H1 (cell line): Measurements from ENCODE around the gene DNAH1. TPM values are rescaled to one million over a fixed set of nuclear protein-coding genes. Genes with fewer than 3 reads are reported as not detected.
A peak's percentile ranks its signal among the peaks of the same experiment; 100 is the strongest.

Source experiments
- CTCF ChIA-PET: fragments of 300-600 bp; sonication (Branson Sonifier 250); formaldehyde crosslinking; loops from one replicate; lab custom pipeline; 2021; ENCODE audit not compliant: partially characterized antibody; lab: Charles Lee
- POLR2A ChIA-PET: fragments of 300-600 bp; sonication (Branson Sonifier 250); formaldehyde crosslinking; loops from one replicate; lab custom pipeline; 2021; ENCODE audit warnings: inconsistent platforms; ENCODE audit not compliant: partially characterized antibody; lab: Charles Lee
- DNase-seq, 2 experiments: peaks; one replicate each; pipeline versions ENCODE4 v3.0.0 to v3.0.0-alpha.2; 2010 to 2022; ENCODE audit warnings: low spot score in 2 of 2, low read depth in 1 of 2, mixed read lengths in 1 of 2
- FAIRE-seq: peaks from 2 replicates; lab custom pipeline; 2011; peaks lifted over from hg19 to GRCh38; lab: Jason Lieb, UNC
- H2AFZ ChIP-seq: 2 replicates; pipeline ENCODE4 v1.8.1; 2012; ENCODE audit warnings: low read length, inconsistent platforms
- H2AK5ac ChIP-seq: 2 replicates; pipeline ENCODE4 v1.6.1; 2013; ENCODE audit warnings: low read depth, low read length
- H2BK120ac ChIP-seq: replicated peaks from 2 replicates; pipeline ENCODE3; 2013; ENCODE audit warnings: low read depth, low read length, inconsistent platforms
- H2BK12ac ChIP-seq: 2 replicates; pipeline ENCODE4 v1.6.1; 2013; ENCODE audit warnings: low read depth, low read length
- H2BK15ac ChIP-seq: 2 replicates; pipeline ENCODE4 v1.6.1; 2013; ENCODE audit warnings: low read length
- H2BK20ac ChIP-seq: 2 replicates; pipeline ENCODE4 v1.6.1; 2013; ENCODE audit warnings: low read length
- H2BK5ac ChIP-seq: 2 replicates; pipeline ENCODE4 v1.6.1; 2013; ENCODE audit warnings: low read depth, low read length
- H3K14ac ChIP-seq: 2 replicates; pipeline ENCODE4 v1.6.1; 2013; ENCODE audit warnings: inconsistent platforms; ENCODE audit not compliant: insufficient read length
- H3K18ac ChIP-seq: 2 replicates; pipeline ENCODE4 v1.6.1; 2013; ENCODE audit warnings: low read length; ENCODE audit errors: extremely low read depth
- H3K23ac ChIP-seq: 2 replicates; pipeline ENCODE4 v1.6.1; 2013; ENCODE audit warnings: inconsistent platforms; ENCODE audit not compliant: insufficient read length
- H3K23me2 ChIP-seq: 2 replicates; pipeline ENCODE4 v1.6.1; 2013; ENCODE audit warnings: low read depth, low read length
- H3K27ac ChIP-seq: 2 replicates; pipeline ENCODE4 v1.6.1; 2011; ENCODE audit warnings: low read depth, low read length, inconsistent platforms
- H3K27me3 ChIP-seq, 4 experiments: replicated peaks in 1 of 4; 1 replicate in 1 of 4; 2 replicates in 3 of 4; pipeline versions ENCODE4 v1.6.1 to v1.8.1; 2011 to 2013; ENCODE audit warnings: low read length in 3 of 4, mild to moderate bottlenecking in 3 of 4, inconsistent platforms in 2 of 4, mixed read lengths in 2 of 4, moderate library complexity in 1 of 4; ENCODE audit not compliant: control insufficient read depth in 3 of 4, insufficient read depth in 3 of 4; ENCODE audit errors: extremely low read depth in 1 of 4
- H3K36me3 ChIP-seq, 4 experiments: 2 replicates each; pipeline versions ENCODE4 v1.6.1 to v1.8.1; 2011 to 2013; ENCODE audit warnings: mild to moderate bottlenecking in 4 of 4, low read length in 3 of 4, moderate library complexity in 2 of 4, control low read depth in 1 of 4, inconsistent platforms in 1 of 4; ENCODE audit not compliant: insufficient read depth in 4 of 4, control insufficient read depth in 2 of 4
- H3K4ac ChIP-seq: replicated peaks from 2 replicates; pipeline ENCODE3; 2013; ENCODE audit warnings: low read length, low read depth, mixed read lengths, inconsistent platforms; ENCODE audit not compliant: insufficient read length
- H3K4me1 ChIP-seq, 4 experiments: replicated peaks in 1 of 4; 1 replicate in 1 of 4; 2 replicates in 3 of 4; pipeline versions ENCODE4 v1.6.1 to v1.8.1; 2011 to 2013; ENCODE audit warnings: low read length in 3 of 4, inconsistent platforms in 2 of 4, mixed read lengths in 1 of 4; ENCODE audit not compliant: insufficient read depth in 4 of 4, control insufficient read depth in 3 of 4
- H3K4me2 ChIP-seq, 2 experiments: 2 replicates each; pipeline versions ENCODE4 v1.6.1 to v1.8.1; 2011 to 2013; ENCODE audit warnings: low read depth in 2 of 2, low read length in 2 of 2, control low read depth in 1 of 2, inconsistent platforms in 1 of 2, mild to moderate bottlenecking in 1 of 2; ENCODE audit not compliant: insufficient read depth in 1 of 2
- H3K4me3 ChIP-seq, 4 experiments: fragments of 200-600, 300-600 bp in 1 of 4; sonication (generic), shearing (Covaris generic), sonication (Bioruptor Twin) in 1 of 4; 2 replicates each; pipeline versions ENCODE4 v1.5.1 to v1.8.1; 2011 to 2016; ENCODE audit warnings: low read length in 4 of 4, low read depth in 3 of 4, control low read depth in 2 of 4, inconsistent platforms in 2 of 4, mild to moderate bottlenecking in 2 of 4, mixed read lengths in 1 of 4, moderate library complexity in 1 of 4; ENCODE audit not compliant: insufficient read depth in 2 of 4; ENCODE audit errors: extremely low read depth in 1 of 4
- H3K56ac ChIP-seq: replicated peaks from 2 replicates; pipeline ENCODE3; 2013; ENCODE audit warnings: low read depth, mild to moderate bottlenecking, mixed read lengths, low read length, inconsistent platforms; ENCODE audit not compliant: insufficient read length
- H3K79me1 ChIP-seq: 2 replicates; pipeline ENCODE4 v1.6.1; 2013; ENCODE audit warnings: low read depth, low read length, control low read depth
- H3K79me2 ChIP-seq, 2 experiments: 2 replicates each; pipeline versions ENCODE4 v1.6.1 to v1.8.1; 2012 to 2013; ENCODE audit warnings: low read length in 2 of 2, mild to moderate bottlenecking in 2 of 2, inconsistent platforms in 1 of 2; ENCODE audit not compliant: insufficient read depth in 2 of 2, control insufficient read depth in 1 of 2
- H3K9ac ChIP-seq, 4 experiments: replicated peaks in 1 of 4; 1 replicate in 1 of 4; 2 replicates in 3 of 4; pipeline versions ENCODE4 v1.6.1 to v1.8.1; 2011 to 2013; ENCODE audit warnings: low read depth in 3 of 4, low read length in 3 of 4, control low read depth in 2 of 4, mild to moderate bottlenecking in 2 of 4, moderate library complexity in 2 of 4, inconsistent platforms in 1 of 4; ENCODE audit errors: extremely low read depth in 1 of 4
- H3K9me3 ChIP-seq, 2 experiments: 2 replicates each; pipeline versions ENCODE4 v1.6.1 to v1.8.1; 2012 to 2013; ENCODE audit warnings: mild to moderate bottlenecking in 2 of 2, moderate library complexity in 2 of 2, control low read depth in 1 of 2, inconsistent platforms in 1 of 2, low read depth in 1 of 2, low read length in 1 of 2, mixed read lengths in 1 of 2; ENCODE audit not compliant: insufficient read depth in 2 of 2
- H4K20me1 ChIP-seq, 2 experiments: replicated peaks in 1 of 2; 2 replicates each; pipeline versions ENCODE3 to v1.8.1; 2011 to 2013; ENCODE audit warnings: inconsistent platforms in 2 of 2, low read length in 2 of 2, mild to moderate bottlenecking in 1 of 2; ENCODE audit not compliant: insufficient read depth in 2 of 2, control insufficient read depth in 1 of 2
- H4K5ac ChIP-seq: 2 replicates; pipeline ENCODE4 v1.6.1; 2013; ENCODE audit warnings: low read length, low read depth, mixed read lengths, inconsistent platforms; ENCODE audit not compliant: insufficient read length
- H4K8ac ChIP-seq: 2 replicates; pipeline ENCODE4 v1.8.0; 2013; ENCODE audit warnings: mild to moderate bottlenecking, moderate library complexity, low read length, inconsistent platforms; ENCODE audit not compliant: insufficient read depth; ENCODE audit errors: extremely low read depth
- H4K91ac ChIP-seq: replicated peaks from 2 replicates; pipeline ENCODE3; 2013; ENCODE audit warnings: low read length, mixed read lengths, inconsistent platforms; ENCODE audit not compliant: insufficient read length
- ASH2L ChIP-seq: fragments of 200-600, 300-600 bp; sonication (generic); IDR thresholded peaks from one replicate; pipeline ENCODE4 v1.7.1; 2017; ENCODE audit warnings: low read length
- FOSL1 ChIP-seq: IDR thresholded peaks from 2 replicates; pipeline ENCODE4 v1.6.1; 2011; ENCODE audit warnings: mild to moderate bottlenecking, low read depth, low read length, moderate library complexity; ENCODE audit not compliant: insufficient read depth
- KDM1A ChIP-seq: fragments of 200-600, 300-600 bp; sonication (generic); IDR thresholded peaks from 2 replicates; pipeline ENCODE4 v1.7.1; 2016; ENCODE audit warnings: mild to moderate bottlenecking, low read length, borderline replicate concordance
- NRF1 ChIP-seq: IDR thresholded peaks from 2 replicates; pipeline ENCODE4 v1.6.1; 2011; ENCODE audit warnings: mild to moderate bottlenecking, low read depth, low read length, improper control_type of control experiment
- POLR2A ChIP-seq, 2 experiments: IDR thresholded peaks; 1 replicate in 1 of 2; 2 replicates in 1 of 2; pipeline ENCODE4 v1.6.1; 2011; ENCODE audit warnings: low read depth in 2 of 2, low read length in 2 of 2, mild to moderate bottlenecking in 2 of 2; ENCODE audit errors: control extremely low read depth in 1 of 2
- SIN3A ChIP-seq, 2 experiments: IDR thresholded peaks in 1 of 2; conservative IDR thresholded peaks in 1 of 2; 2 replicates each; pipeline ENCODE4 v1.6.1; 2011 to 2012; ENCODE audit warnings: low read length in 2 of 2, improper control_type of control experiment in 1 of 2, low read depth in 1 of 2, mild to moderate bottlenecking in 1 of 2
- SP2 ChIP-seq: IDR thresholded peaks from 2 replicates; pipeline ENCODE4 v1.6.1; 2012; ENCODE audit warnings: mild to moderate bottlenecking, low read length, inconsistent platforms
- WGBS, 2 experiments: shearing (Covaris generic) in 1 of 2; methylation state at CpG; one replicate each; pipeline versions ENCODE4 v1.1.6 to v1.1.7; 2013 to 2015; ENCODE audit warnings: low lambda C conversion rate in 2 of 2, mixed read lengths in 2 of 2, inconsistent platforms in 1 of 2, low coverage in 1 of 2, missing lambda C conversion rate in 1 of 2; ENCODE audit not compliant: insufficient replicate concordance in 2 of 2, insufficient coverage in 1 of 2, insufficient read length in 1 of 2; ENCODE audit errors: extremely low coverage in 1 of 2, missing lambda C conversion rate in 1 of 2; 5-methylcytosine and 5-hydroxymethylcytosine counted together
- polyA plus RNA-seq, 7 experiments: library from polyadenylated mRNA; depleted of rRNA in 3 of 7; stranded (reverse) in 5 of 7; unstranded in 2 of 7; fragments of >200 nt in 5 of 7; fragments of 200-250 nt in 2 of 7; gene quantifications; 1 replicate in 5 of 7; 2 replicates in 1 of 7; 4 replicates in 1 of 7; pipeline versions ENCODE4 v1.2.1 to v1.2.3, GENCODE V29; 2011 to 2013; ENCODE audit warnings: missing spikeins in 2 of 7, mixed read lengths in 2 of 7
- total RNA-seq: library from RNA; stranded (reverse); fragmentation: NEBNext Ultra II Directional; extraction: Animal tissue kit (Norgen Biotek cat#: 25700); gene quantifications from 2 replicates; pipeline ENCODE4 v1.2.1, GENCODE V29; 2021
- TF ChIP-seq, protein P1 (sequence below): IDR thresholded peaks from 2 replicates; pipeline ENCODE4 v1.6.1; 2012; ENCODE audit warnings: inconsistent platforms
- TF ChIP-seq, protein P2 (sequence below), 3 experiments: IDR thresholded peaks; 1 replicate in 2 of 3; 2 replicates in 1 of 3; pipeline versions ENCODE4 v1.5.1 to v1.6.1; 2011; ENCODE audit warnings: low read length in 3 of 3, mild to moderate bottlenecking in 3 of 3, inconsistent platforms in 2 of 3, low read depth in 1 of 3, moderate library complexity in 1 of 3; ENCODE audit not compliant: insufficient read depth in 1 of 3; ENCODE audit errors: control extremely low read depth in 1 of 3

DNAH1 gene
- total and polyA plus RNA-seq, 2 of the 8 experiments (the other 6 are each of a cell fraction or from before 2014, with no cell fraction given) = 1.0 to 1.5 TPM

DNA sequence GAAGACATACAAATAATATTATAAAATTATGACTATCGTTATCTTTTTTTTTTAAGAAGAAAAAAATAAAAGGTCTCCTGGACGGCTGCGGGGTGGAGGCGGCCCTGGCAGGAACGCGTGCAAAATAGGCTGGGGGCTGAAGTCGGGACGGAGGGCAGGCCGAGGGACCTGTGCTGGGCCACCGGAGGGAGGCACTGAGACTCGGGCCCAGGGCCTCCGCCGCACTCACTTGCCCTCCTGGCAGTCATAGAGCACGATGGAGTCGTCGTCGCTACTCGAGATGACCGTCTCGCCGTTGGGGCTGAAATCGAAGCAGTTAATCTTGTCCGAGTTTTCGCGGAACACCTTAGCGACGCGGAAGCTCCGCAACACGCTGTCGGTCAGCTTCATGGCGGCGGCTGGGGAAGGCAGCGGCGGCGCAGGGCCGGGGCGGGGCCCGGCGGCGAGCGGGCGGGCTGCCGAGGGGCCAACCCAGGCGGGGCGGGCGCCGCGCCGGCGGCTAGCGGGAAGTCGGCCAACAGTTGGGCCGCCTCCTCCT lies 38.1 kb upstream of the DNAH1 start:
- no peaks in the 10 kb centered on the region for H3K27me3 ChIP-seq
- H3K18ac ChIP-seq = peak overlapping the region; percentile 97
- WGBS, 2 experiments = 2% methylated on average over 23 of the region's 54 CpGs; no CpG with 5 or more reads in 1 of the 2 experiments
- no peak for FAIRE-seq
- H2BK12ac ChIP-seq = peak overlapping the region; percentile 92
- H3K14ac ChIP-seq = no peak overlapping the region
- peak overlapping the region; percentile 94 for H4K91ac ChIP-seq
- H3K79me1 ChIP-seq = no peaks in the 10 kb centered on the region; the same call in 1 of the 2 replicates
- peak overlapping the region; percentile 98 to 99 (median 98) for H3K9ac ChIP-seq
- peaks cover 0 to 5% (median under 1%) of the 10 kb centered on the region in 4 experiments; a peak in 2 of 8 replicates for H3K36me3 ChIP-seq
- H3K9me3 ChIP-seq = no peaks in the 10 kb centered on the region
- no peak overlapping the region; the same call in 1 of the 2 replicates for H2BK15ac ChIP-seq
- H4K20me1 ChIP-seq = peaks cover 11 to 12% of the 10 kb centered on the region in 2 experiments
- H4K5ac ChIP-seq = peak overlapping the region; percentile 97
- H3K56ac ChIP-seq = peak overlapping the region; percentile 79
- peak in 1 of 2 experiments; percentile 86 for DNase-seq
- peak overlapping the region; percentile 98 for H2BK5ac ChIP-seq
- 0 out of 2 replicates have a peak overlapping the region, but pooled peaks have one; percentile 90 for H2AFZ ChIP-seq
- H3K23ac ChIP-seq = no peak overlapping the region
- H3K79me2 ChIP-seq = peaks cover 37 to 51% of the 10 kb centered on the region in 2 experiments
- H3K23me2 ChIP-seq = peaks cover 10% of the 10 kb centered on the region
- H2AK5ac ChIP-seq = 0 out of 2 replicates have a peak overlapping the region, but pooled peaks have one; percentile 82
- no peak overlapping the region for H2BK120ac ChIP-seq
- H3K4me2 ChIP-seq = peak overlapping the region; percentile 84 to 90
- peak overlapping the region; percentile 94 to 99 (median 97) for H3K4me3 ChIP-seq
- POLR2A ChIA-PET = interaction anchor here (0.7 to 5.1 kb wide), 38 partner anchors 11 to 437 kb away, joined by 3 to 76 read pairs (median 4); partner anchors contain the start of genes ALAS1, GLYCTK, PPM1M and TWF2
- H3K27ac ChIP-seq = peak overlapping the region; percentile 98
- no peak overlapping the region for H3K4ac ChIP-seq
- H3K4me1 ChIP-seq = peaks cover 0 to 3% (median under 1%) of the 10 kb centered on the region in 4 experiments; a peak in 3 of 7 replicates
- peak overlapping the region; percentile 100 for H4K8ac ChIP-seq
- CTCF ChIA-PET = interaction anchor here (0.5 to 6.1 kb wide), 18 partner anchors 10 to 270 kb away, joined by 3 to 34 read pairs (median 4); partner anchors contain the start of genes GLYCTK and PPM1M
- H2BK20ac ChIP-seq = no peak overlapping the region
- TF ChIP-seq, protein P1, sequence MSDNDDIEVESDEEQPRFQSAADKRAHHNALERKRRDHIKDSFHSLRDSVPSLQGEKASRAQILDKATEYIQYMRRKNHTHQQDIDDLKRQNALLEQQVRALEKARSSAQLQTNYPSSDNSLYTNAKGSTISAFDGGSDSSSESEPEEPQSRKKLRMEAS = peak; percentile 9; the same call in 1 of the 2 replicates
- TF ChIP-seq ASH2L (peak; percentile 69), SIN3A (conservative IDR thresholded peaks at IDR 0.05 in 1 of 2, IDR thresholded peaks at IDR 0.05 in 1 of 2; ENCODE audit: low read depth in 1 of 2, low read length in 2 of 2) (0 out of 4 replicates have a peak, but pooled peaks of 1 of the 2 experiments have one; percentile 4), POLR2A (IDR thresholded peaks at IDR 0.05; ENCODE audit: control extremely low read depth in 1 of 2, low read depth in 2 of 2, low read length in 2 of 2) (peak in 1 of 2 experiments; percentile 78; a peak in 2 of 3 replicates), KDM1A (no peak), SP2 (no peak), NRF1 (no peak), FOSL1 (no peak)
- TF ChIP-seq, protein P2, sequence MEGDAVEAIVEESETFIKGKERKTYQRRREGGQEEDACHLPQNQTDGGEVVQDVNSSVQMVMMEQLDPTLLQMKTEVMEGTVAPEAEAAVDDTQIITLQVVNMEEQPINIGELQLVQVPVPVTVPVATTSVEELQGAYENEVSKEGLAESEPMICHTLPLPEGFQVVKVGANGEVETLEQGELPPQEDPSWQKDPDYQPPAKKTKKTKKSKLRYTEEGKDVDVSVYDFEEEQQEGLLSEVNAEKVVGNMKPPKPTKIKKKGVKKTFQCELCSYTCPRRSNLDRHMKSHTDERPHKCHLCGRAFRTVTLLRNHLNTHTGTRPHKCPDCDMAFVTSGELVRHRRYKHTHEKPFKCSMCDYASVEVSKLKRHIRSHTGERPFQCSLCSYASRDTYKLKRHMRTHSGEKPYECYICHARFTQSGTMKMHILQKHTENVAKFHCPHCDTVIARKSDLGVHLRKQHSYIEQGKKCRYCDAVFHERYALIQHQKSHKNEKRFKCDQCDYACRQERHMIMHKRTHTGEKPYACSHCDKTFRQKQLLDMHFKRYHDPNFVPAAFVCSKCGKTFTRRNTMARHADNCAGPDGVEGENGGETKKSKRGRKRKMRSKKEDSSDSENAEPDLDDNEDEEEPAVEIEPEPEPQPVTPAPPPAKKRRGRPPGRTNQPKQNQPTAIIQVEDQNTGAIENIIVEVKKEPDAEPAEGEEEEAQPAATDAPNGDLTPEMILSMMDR (IDR thresholded peaks at IDR 0.05; ENCODE audit: control extremely low read depth in 1 of 3, insufficient read depth in 1 of 3, low read depth in 1 of 3, low read length in 3 of 3) = peak in 2 of 3 experiments; percentile 34 to 52; a peak in 3 of 4 replicates
